Keratinocyte (primary cell): ENCODE results near the gene ZNF883. TPM values are rescaled to one million over a fixed set of nuclear protein-coding genes. Genes with fewer than 3 reads are reported as not detected.

Source experiments
- DNase-seq: peaks from one replicate; pipeline ENCODE4 v3.0.0-alpha.2; 2011; ENCODE audit warnings: low read depth, missing footprints, low spot score
- FAIRE-seq: peaks from 2 replicates; lab custom pipeline; 2011; peaks lifted over from hg19 to GRCh38; lab: Jason Lieb, UNC
- H2AFZ ChIP-seq: 2 replicates; pipeline ENCODE4 v1.6.0; 2012; ENCODE audit warnings: low read length, control low read depth, inconsistent platforms; ENCODE audit not compliant: control insufficient read depth
- H3K27ac ChIP-seq: 2 replicates; pipeline ENCODE4 v1.5.1; 2011; ENCODE audit warnings: low read length; ENCODE audit not compliant: control insufficient read depth, insufficient read depth
- H3K27me3 ChIP-seq: 3 replicates; pipeline ENCODE4 v1.6.0; 2011; ENCODE audit warnings: low read length; ENCODE audit not compliant: control insufficient read depth, insufficient read depth; ENCODE audit errors: extremely low read depth
- H3K36me3 ChIP-seq, 2 experiments: 2 replicates in 1 of 2; 3 replicates in 1 of 2; pipeline ENCODE4 v1.5.1; 2011; ENCODE audit warnings: low read length in 2 of 2, mild to moderate bottlenecking in 1 of 2; ENCODE audit not compliant: control insufficient read depth in 2 of 2, insufficient read depth in 2 of 2; ENCODE audit errors: extremely low read depth in 1 of 2
- H3K4me1 ChIP-seq: 3 replicates; pipeline ENCODE4 v1.5.1; 2011; ENCODE audit warnings: low read length; ENCODE audit not compliant: control insufficient read depth, insufficient read depth; ENCODE audit errors: extremely low read depth
- H3K4me2 ChIP-seq: 3 replicates; pipeline ENCODE4 v1.6.0; 2011; ENCODE audit warnings: low read depth, low read length; ENCODE audit not compliant: control insufficient read depth, insufficient read depth; ENCODE audit errors: extremely low read depth
- H3K4me3 ChIP-seq, 3 experiments: fragments of 200-600 bp in 1 of 3; sonication (generic) in 1 of 3; 2 replicates in 2 of 3; 3 replicates in 1 of 3; pipeline ENCODE4 v1.5.1; 2011 to 2016; ENCODE audit warnings: low read length in 3 of 3, mild to moderate bottlenecking in 3 of 3, control low read depth in 2 of 3, inconsistent platforms in 1 of 3, low read depth in 1 of 3, mixed read lengths in 1 of 3, mixed run types in 1 of 3, moderate library complexity in 1 of 3; ENCODE audit not compliant: control insufficient read depth in 2 of 3, insufficient read depth in 2 of 3; ENCODE audit errors: extremely low read depth in 1 of 3
- H3K79me2 ChIP-seq: 2 replicates; pipeline ENCODE4 v1.6.0; 2012; ENCODE audit warnings: low read length; ENCODE audit not compliant: control insufficient read depth, insufficient read depth
- H3K9ac ChIP-seq: 3 replicates; pipeline ENCODE4 v1.6.0; 2011; ENCODE audit warnings: low read length; ENCODE audit not compliant: control insufficient read depth, insufficient read depth; ENCODE audit errors: extremely low read depth
- H3K9me1 ChIP-seq: 3 replicates; pipeline ENCODE4 v1.6.0; 2011; ENCODE audit warnings: low read length; ENCODE audit not compliant: control insufficient read depth, insufficient read depth; ENCODE audit errors: extremely low read depth
- H3K9me3 ChIP-seq: 2 replicates; pipeline ENCODE4 v1.5.1; 2012; ENCODE audit warnings: low read depth, low read length; ENCODE audit not compliant: control insufficient read depth
- H4K20me1 ChIP-seq: 3 replicates; pipeline ENCODE4 v1.6.0; 2011; ENCODE audit warnings: low read length; ENCODE audit not compliant: control insufficient read depth, insufficient read depth; ENCODE audit errors: extremely low read depth
- EZH2 ChIP-seq: IDR thresholded peaks from one replicate; pipeline ENCODE4 v1.6.1; 2012; ENCODE audit warnings: inconsistent platforms, mild to moderate bottlenecking, low read length, moderate library complexity
- dilution Hi-C: fragments of 300-500 bp; cut with MboI; formaldehyde crosslinking; loops from one replicate; pipeline ENCODE4 v1.7.0; 2020; ENCODE audit warnings: low sequenced_read_pairs; ENCODE audit not compliant: extremely low pct_ligation_motif_present
- polyA plus RNA-seq, 5 experiments: library from polyadenylated mRNA; depleted of rRNA in 3 of 5; stranded (reverse) in 3 of 5; stranded (forward) in 1 of 5; unstranded in 1 of 5; fragments of >200 nt; gene quantifications; 1 replicate in 1 of 5; 2 replicates in 3 of 5; 3 replicates in 1 of 5; pipeline versions ENCODE4 v1.2.1 to v1.2.3, GENCODE V29; 2011 to 2012; ENCODE audit warnings: missing spikeins in 2 of 5, low read depth in 1 of 5, low replicate concordance in 1 of 5
- TF ChIP-seq, protein P1 (sequence below), 3 experiments: IDR thresholded peaks in 1 of 3; conservative IDR thresholded peaks in 1 of 3; optimal IDR thresholded peaks in 1 of 3; 2 replicates in 2 of 3; 3 replicates in 1 of 3; pipeline versions ENCODE3 to v1.5.1; 2011; ENCODE audit warnings: low read length in 3 of 3, mild to moderate bottlenecking in 3 of 3, moderate library complexity in 2 of 3, control low read depth in 1 of 3, inconsistent platforms in 1 of 3; ENCODE audit not compliant: insufficient read depth in 2 of 3; ENCODE audit errors: extremely low read depth in 1 of 3

Gene ZNF883
- polyA plus RNA-seq, 1 donor (not counting 4 experiments of a cell fraction or from before 2014, with no cell fraction given) = 0.98 TPM

DNA sequence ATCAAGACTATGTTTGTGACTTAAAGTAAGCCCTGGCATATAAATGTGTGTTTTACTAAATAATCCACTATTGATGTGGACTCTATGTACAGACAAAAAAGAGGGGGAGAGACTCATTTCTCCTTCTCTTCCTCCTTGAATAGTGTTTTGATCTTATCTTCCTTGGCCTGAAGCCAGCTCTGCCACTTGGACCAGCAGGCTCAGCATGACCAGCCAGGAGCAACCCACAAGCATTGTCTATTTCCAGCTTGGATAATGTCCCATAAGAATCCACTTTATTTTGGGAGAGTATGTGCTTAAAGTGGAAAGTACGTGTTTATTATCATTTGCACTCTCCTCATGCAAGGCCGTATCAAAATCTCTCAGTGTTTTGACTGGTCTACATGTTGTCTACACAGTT is 97.5 kb downstream of the ZNF883 start:
- DNase-seq (no peak), FAIRE-seq (no peak)
- Histone ChIP-seq H4K20me1 (no peaks in the 10 kb centered on the region), H3K27ac (no peak overlapping the region), H3K4me1 (peaks cover 13% of the 10 kb centered on the region), H3K27me3 (no peaks in the 10 kb centered on the region), H3K9me1 (no peaks in the 10 kb centered on the region), H3K9me3 (no peaks in the 10 kb centered on the region), H3K9ac (no peak overlapping the region), H3K4me2 (no peak overlapping the region), H3K36me3 (no peaks in the 10 kb centered on the region), H3K4me3 (no peak overlapping the region), H3K79me2 (no peaks in the 10 kb centered on the region), H2AFZ (no peak overlapping the region)
- dilution Hi-C loops = no loop called here
- TF ChIP-seq, protein P1, sequence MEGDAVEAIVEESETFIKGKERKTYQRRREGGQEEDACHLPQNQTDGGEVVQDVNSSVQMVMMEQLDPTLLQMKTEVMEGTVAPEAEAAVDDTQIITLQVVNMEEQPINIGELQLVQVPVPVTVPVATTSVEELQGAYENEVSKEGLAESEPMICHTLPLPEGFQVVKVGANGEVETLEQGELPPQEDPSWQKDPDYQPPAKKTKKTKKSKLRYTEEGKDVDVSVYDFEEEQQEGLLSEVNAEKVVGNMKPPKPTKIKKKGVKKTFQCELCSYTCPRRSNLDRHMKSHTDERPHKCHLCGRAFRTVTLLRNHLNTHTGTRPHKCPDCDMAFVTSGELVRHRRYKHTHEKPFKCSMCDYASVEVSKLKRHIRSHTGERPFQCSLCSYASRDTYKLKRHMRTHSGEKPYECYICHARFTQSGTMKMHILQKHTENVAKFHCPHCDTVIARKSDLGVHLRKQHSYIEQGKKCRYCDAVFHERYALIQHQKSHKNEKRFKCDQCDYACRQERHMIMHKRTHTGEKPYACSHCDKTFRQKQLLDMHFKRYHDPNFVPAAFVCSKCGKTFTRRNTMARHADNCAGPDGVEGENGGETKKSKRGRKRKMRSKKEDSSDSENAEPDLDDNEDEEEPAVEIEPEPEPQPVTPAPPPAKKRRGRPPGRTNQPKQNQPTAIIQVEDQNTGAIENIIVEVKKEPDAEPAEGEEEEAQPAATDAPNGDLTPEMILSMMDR (optimal IDR thresholded peaks at IDR 0.05 in 1 of 3, IDR thresholded peaks at IDR 0.05 in 1 of 3, conservative IDR thresholded peaks at IDR 0.05 in 1 of 3; ENCODE audit: extremely low read depth in 1 of 3, insufficient read depth in 2 of 3, low read length in 3 of 3) = no peak
- TF ChIP-seq EZH2 = no peak

DNA sequence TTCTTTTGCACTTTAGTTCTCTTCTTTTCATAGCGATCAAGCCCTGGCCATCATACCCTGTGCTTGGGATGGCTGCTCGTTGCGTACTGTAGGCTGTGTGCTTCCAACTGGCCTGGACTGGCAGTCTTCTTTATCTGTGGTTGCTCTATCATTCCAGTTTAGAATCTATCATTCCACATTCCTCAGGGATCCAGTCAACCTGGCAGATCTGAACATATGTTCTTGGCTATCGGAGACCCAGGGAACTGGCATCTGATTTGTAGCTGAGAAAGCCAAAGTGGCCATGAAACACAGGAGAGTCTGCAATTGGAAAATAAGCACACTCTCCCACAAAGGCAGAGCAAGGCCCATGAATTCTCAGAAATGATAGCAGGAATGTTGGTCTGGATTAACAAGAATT is 98.7 kb downstream of the ZNF883 start:
- no peaks in the 10 kb centered on the region for H3K36me3 ChIP-seq
- no peaks in the 10 kb centered on the region for H4K20me1 ChIP-seq
- no peak overlapping the region for H2AFZ ChIP-seq
- no peak overlapping the region for H3K4me3 ChIP-seq
- H3K9ac ChIP-seq = no peak overlapping the region
- no peak overlapping the region for H3K4me2 ChIP-seq
- no peaks in the 10 kb centered on the region for H3K9me1 ChIP-seq
- FAIRE-seq (no peak), DNase-seq (no peak)
- dilution Hi-C loops = no loop called here
- peaks cover 13% of the 10 kb centered on the region for H3K4me1 ChIP-seq
- H3K79me2 ChIP-seq = no peaks in the 10 kb centered on the region
- H3K27me3 ChIP-seq = no peaks in the 10 kb centered on the region
- no peak overlapping the region for H3K27ac ChIP-seq
- TF ChIP-seq EZH2 = no peak
- TF ChIP-seq, protein P1 (optimal IDR thresholded peaks at IDR 0.05 in 1 of 3, IDR thresholded peaks at IDR 0.05 in 1 of 3, conservative IDR thresholded peaks at IDR 0.05 in 1 of 3; ENCODE audit: extremely low read depth in 1 of 3, insufficient read depth in 2 of 3, low read length in 3 of 3) = no peak
- no peaks in the 10 kb centered on the region for H3K9me3 ChIP-seq
